ENCODE data around the gene OGG1.
"Not testable (repeated sequence)": the region's sequence is repeated elsewhere in the genome, so short reads cannot be mapped to it uniquely, and the experiment has no call there.

Gene OGG1

GRCh38 chr3:9768141-9768775 is 18.5 kb downstream of the OGG1 start:
- no peak for DNase-seq

DNA sequence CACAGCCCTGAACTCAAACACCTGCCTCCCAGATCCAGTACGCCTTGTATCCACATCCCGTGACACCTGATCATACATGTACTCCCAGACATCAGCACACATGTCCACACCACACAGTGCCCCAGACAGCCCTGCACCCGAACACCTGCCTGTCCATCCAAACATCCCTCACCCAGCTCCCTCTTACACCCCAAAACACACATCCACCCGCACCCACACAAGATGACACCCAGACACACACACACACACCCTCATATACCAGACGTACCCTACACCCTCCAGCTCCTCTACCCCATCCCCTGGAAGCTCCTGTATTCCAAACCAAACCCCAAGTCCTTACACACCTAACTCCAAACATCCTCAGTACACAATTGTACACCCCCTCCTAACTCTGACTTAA is 19.3 kb downstream of the OGG1 start:
- no peak for DNase-seq

DNA sequence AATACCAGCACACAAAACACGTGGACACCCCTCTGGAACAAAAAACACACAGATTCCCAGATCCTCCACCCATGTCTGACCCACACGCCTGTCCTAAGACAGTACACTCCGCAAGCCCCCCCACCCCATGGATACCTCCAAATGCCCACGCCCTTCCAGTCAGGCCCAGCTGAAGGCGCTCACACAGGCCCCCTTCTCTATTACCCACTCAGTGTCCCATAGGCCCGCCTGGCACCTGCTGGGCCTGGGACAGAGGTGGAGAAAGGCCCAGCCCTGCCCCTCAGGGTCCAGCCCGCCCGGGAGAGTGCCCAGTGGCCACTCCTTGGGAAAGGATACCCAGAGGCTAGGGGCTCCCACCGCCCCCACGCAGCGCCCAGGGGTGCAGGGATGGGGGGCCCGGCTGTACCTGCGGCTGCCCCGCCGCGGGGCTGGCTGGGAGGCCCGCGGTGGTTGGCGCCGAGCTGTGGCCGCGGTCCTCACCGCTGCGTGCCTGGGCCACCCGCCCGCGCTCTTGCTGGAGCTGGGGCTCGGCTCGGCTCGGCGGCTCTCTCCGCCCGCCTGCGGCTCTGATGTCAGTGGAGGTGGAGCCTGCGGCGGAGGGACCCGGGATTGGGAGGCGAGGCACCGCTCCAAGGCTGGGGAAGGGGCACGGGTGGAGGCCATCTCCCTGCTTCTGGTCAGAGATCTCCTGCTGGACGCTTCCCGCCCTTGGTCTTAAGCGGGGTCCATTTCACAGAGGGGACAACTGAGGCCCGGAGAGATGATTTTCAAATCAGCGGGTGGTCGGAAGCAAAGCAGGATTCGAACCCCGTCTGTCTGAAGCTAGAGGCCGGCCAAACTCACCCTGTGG is 19.9 kb downstream of the OGG1 start, which contains the start of gene CAMK1:
TSS of gene CAMK1 (minus strand) at position 522 of the 850 bp plus-strand sequence. CDS start 2,198 bp downstream, outside the sequence.
- DNase-seq, result no peak

- DNase-seq, result no peak
These were observed 20.6 kb downstream of the OGG1 start for GRCh38 chr3:9770276-9770812.

DNA sequence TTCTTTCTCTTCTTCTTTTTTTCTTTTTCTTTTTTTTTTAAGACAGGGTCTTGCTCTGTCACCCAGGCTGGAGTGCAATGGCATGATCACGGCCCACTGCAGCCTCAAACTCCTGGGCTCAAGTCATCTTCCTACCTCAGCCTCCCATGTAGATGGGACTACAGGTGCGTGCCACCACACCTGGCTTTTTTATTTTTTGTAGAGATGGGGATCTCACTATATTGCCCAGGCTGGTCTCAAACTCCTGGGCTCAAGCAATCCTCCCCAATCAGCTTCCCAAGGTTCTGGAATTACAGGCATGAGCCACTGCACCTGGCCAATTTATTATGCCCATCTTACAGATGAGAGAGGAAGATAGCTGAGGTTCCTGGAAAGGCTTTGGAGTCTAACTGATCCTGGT is 21.3 kb downstream of the OGG1 start:
- not testable (repeated sequence) for DNase-seq

- DNase-seq, result no peak
These were observed 27.3 kb downstream of the OGG1 start for GRCh38 chr3:9776896-9777693.

GRCh38 chr3:9777694-9778021 is 27.9 kb downstream of the OGG1 start:
- no peak for DNase-seq

DNA sequence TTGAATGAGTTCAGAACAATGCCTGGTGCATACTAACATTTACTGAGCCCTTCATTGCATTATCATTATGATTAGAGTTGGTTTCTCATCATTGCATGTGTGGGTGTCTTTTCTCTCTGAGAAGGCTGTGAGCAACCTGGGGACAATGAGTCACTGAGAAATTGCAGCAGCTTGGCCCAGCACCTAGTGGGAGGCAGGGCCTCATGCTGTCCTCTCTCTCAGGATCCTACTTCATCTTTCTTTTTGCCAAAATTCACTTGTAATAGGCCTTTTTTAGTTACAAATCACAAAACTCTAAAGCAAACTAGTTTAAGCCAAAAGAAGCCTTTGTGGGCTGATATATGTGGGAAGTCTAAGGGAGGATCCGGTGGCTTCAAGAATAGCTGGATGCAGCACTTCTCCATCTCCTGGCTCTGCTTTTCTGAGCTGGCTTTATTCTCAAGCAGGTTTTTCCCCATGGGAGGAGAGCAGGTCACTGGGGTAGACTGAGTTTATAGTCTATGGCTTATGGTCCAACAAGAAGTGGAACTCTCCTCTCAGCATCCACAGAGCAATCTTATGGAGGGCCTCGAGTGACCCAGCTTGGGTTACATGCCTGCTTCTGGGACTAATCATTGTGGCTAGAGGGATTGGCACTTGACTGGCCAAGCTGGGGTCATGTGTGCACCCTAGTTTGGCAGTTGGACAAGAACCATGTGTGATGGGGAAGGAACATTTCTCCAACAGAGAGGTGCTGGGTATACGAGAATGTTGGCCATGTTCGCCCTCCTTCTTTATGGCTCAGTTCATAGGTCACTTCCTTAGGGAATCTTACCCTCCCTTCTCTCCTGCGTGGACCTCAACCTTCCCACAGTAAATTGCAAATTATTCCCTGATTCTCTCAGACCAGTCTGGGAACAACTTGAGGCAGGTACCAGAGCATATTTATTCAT is 28.7 kb downstream of the OGG1 start:
- DNase-seq, result peak; percentile 48

DNA sequence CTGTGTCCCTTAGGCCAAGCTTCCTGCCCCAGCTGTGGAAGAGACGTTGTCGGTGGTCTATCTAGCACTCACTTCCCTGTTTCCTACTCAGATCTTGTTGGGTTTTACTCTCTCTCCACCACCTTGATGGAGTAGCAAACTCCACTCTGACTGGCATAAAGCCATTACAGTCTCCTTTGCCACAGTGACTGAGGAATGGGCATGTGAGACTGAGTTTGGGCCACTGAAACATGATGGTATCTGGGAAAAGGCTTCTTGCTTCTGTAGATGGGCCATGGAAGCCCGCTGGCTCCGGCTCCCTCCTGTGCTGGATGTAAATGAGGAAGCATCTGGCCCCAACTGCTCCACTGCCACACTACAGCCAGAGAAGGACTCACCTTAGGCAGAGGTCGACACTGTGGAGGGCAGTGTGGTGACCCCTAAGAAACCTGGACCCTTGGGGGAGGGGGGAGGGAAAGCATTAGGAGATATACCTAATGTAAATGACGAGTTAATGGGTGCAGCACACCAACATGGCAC is 29.4 kb downstream of the OGG1 start:
- DNase-seq, result peak; percentile 44

- peak; percentile 98 for DNase-seq
These were observed 30.1 kb downstream of the OGG1 start for GRCh38 chr3:9779721-9780457.

GRCh38 chr3:9780458-9780812 is 30.7 kb downstream of the OGG1 start:
- peak; percentile 61 for DNase-seq

GRCh38 chr3:9780910-9781309 is 31.2 kb downstream of the OGG1 start:
- DNase-seq, result no peak

DNA sequence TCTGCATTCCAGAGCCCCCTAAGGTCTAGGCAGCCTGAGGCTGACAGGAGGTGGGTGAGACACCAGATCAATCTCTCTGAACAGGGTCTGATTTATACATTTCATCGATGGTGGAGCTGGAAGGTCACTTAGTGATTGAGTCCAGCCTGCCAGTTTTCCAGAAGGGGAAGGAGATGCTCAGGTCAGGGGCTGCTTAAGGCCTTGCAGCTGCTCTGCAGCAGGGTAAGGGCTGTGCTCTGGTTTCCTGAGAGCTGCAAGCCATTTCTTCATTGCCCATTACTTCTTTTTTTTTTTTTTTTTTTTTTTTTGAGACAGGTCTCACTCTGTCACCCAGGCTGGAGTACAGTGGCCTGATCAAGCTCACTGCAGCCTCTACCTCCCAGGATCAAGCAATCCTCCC is 31.8 kb downstream of the OGG1 start:
- no peak for DNase-seq

- DNase-seq, result peak; percentile 41
These were observed 32.3 kb downstream of the OGG1 start for GRCh38 chr3:9781978-9782603.

- DNase-seq, result peak; percentile 77
These were observed 33.0 kb downstream of the OGG1 start for GRCh38 chr3:9782770-9783169.

DNA sequence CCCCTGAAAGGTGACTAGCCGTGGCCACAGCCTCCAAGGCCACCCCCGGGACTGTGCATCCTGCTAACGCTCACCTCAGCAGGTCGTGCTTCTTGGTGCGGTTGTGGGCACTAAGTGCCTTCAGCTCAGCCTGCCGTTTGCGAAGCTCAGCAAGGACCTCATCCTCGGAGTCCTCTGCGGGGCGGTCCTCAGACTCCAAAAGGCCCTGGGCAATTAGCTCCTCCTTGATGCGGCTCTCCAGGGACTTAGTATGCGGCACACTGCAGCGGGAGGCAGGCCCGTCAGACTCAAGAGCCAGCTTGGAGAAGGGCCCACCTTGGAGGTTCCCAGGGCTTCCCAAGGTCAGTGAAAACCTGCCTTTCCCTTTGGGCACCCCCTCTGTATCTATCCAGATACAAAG is 34.2 kb downstream of the OGG1 start:
- no peak for DNase-seq

DNA sequence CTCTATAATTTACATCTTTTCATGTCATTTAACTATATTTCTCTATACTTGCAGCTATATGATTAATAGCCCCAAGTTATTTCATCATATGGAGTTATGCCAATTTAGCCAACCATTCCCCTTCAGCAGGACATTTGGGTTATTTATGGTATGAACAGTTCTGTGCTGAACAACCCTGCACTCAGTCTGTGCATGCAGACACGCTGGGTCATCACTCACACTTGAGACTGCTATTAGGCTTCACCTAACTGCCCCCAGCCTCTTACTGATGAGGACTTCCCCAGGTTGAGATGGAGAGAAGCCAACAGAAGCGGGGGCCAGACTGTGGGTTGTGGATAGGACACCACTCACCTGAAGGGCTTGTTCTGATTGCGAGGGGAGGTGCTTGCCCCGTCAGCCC is 35.2 kb downstream of the OGG1 start:
- DNase-seq, result no peak

- DNase-seq, result peak; percentile 84
These were observed 35.9 kb downstream of the OGG1 start for GRCh38 chr3:9785602-9786001.

DNA sequence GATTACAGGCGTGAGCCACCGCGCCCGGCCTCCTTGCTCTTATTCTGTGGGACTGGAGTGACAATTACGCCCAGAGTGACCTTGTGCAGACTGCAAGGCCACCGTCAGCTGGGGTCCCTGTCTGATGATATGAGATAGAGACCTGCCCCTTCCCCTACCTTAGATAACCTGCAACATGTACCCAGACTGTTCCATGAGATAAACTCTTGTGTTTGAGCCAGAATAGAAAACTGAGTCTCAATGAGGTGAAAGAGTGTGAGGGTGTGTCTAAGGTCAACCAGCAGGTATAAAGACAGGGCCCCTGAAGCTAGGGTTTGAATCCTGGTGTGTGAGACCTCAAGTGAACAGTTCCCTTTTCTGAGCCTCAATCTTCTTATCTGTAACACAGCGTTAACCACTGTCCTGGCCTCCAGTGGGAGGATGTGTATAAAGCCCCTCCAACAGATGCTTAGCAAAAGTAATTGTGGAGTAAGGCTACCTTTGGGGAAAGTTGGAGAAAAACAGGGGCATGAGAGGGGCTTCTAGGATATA is 36.5 kb downstream of the OGG1 start:
- DNase-seq, result peak; percentile 93

Measured in OCI-M1 (cell line).